Activated CD4-positive, alpha-beta T cell treated with anti-CD3 and anti-CD28 coated beads, Interleukin-10, Interleukin-2, amounts not matched to agents 100 ng/mL and 50 ng/mL, durations not matched to agents 16 hours and 8 hours (primary cell): ENCODE data around the gene POSTN.

Source experiments
- DNase-seq: peaks from one replicate; pipeline ENCODE4 v3.0.0-alpha.2; 2020

Gene POSTN

DNA sequence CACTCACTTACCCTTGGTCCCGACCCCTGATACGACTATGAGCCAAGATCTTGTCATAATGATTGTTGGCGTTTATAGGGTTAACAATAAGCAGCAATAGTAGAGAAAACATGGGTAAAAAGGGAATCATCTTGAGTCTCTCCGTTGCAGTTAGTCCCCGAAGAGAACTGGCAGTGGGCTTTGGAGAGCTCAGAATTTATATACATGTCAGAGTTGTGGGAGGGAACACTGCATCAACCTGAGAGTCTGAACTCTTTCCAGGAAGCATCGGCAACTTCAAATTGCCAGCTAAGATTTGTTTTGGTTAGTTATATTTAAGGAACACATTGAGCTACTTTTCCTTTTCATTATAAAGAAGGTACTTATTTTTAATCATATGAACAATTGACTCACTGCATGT, at the start of gene POSTN:
POSTN (minus strand) TSS at position 172 of the 400 bp plus-strand sequence; CDS start at position 130, 42 bp downstream.
- DNase-seq, result no peak

GRCh38 chr13:37647031-37647650, 48.6 kb upstream of the POSTN start:
- no peak for DNase-seq

DNA sequence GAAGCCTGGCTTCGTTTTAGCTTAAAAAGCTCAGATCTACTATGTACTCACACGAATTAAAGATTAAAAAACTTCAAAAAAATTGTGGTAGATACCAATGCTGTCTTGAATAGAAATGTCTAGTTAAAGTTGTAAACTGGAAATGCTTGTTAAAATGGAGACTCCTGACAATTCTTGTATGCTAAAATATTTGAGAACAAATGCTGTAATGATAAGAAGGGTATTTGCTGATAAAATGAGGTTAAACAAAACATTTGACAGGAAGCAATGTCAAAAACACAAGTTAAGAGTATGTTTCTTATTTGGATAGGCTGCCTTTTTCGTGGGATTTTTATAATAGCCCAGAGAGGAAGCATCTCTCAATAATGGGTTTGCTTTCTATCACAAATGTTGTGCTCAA, 48.0 kb upstream of the POSTN start:
- DNase-seq, result no peak

DNA sequence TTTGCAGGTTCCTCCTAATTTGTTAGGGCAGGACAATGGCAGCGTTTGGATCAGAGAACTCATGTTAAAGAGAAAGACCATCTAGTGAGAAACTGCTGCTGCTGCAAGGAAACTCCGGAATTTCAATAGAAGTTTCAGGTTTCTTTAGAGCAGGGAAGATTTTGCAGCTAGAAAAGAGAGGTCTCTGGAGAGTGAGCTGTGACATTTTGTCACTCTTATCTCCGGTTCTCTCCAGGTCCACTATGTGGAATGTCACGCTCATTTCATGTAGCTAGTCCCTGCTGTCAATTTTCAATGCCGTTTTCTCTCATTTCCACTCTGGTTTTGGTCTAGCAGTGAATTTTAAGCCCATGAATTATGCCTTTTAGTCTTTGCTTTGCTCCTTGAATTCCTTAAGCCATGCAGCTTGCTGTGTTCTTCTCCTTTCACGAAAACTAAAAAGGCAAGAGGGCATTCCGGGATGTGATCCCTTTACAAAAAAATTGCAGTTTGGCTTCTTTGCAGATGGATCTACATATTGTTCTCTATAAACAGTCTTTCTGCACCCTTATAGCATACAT, 46.7 kb upstream of the POSTN start:
- DNase-seq, result no peak

- no peak for DNase-seq
Measured at GRCh38 chr13:37641391-37641790, 42.8 kb upstream of the POSTN start.

DNA sequence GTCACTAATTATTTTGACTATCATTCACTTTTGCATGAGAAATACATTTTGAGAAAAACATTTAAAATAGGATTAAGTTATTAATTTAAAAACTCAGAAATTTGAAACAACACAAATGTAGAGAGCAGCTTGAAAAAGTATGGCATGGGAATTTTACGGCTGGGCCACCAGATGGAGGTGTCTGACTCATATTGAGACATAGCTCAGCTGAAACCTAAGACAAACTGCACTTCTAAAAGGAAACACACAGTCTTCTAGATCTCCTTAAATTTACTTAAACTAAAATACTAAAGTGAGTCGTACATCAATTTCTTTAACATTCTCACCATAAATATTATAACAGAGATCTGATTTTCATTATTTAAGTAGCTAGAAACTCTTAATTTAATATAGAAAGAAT, 41.9 kb upstream of the POSTN start:
- no peak for DNase-seq

GRCh38 chr13:37636701-37637100, 38.1 kb upstream of the POSTN start:
- DNase-seq, result no peak

- DNase-seq, result no peak
Measured at GRCh38 chr13:37632294-37632693, 33.7 kb upstream of the POSTN start.

DNA sequence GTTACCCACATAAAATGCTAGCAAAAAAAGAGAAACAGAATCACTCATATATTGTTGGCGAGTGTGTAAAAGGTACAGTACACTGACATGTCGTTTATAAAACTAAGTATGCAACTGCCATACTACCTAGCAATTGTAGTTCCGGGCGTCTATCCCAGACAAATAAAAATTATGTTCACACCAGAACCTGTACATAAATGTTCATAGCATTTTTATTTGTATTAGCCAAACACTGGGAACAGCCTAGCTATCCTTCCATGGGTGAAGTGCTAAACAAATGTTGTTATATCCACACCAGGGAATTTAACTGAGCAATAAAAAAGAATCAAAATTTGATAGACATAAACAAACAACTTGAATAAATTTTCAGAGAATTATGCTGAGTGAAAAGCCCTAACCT, 28.9 kb upstream of the POSTN start:
- no peak for DNase-seq

GRCh38 chr13:37621811-37622361, 23.3 kb upstream of the POSTN start:
- DNase-seq, result no peak

DNA sequence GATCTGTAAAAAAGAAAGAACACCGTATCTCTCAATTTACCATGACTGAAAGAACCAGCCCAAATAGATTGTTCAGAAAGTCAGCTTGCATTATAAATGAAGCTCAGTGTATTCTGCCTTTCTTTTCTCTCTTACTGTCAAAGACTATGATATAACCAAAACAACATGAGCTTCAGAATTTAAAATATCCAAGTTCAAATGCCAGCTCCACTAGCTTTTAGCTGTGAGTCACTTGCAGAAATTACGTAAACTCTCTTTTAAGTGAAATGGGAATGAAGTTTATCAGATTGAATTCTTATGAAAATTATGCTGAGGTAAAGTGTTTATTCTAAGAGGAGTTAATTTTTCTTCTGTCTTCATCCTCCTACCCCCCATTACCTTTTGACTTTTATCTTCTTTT, 20.0 kb upstream of the POSTN start:
- no peak for DNase-seq

- no peak for DNase-seq
Measured at GRCh38 chr13:37617173-37617572, 18.6 kb upstream of the POSTN start.

GRCh38 chr13:37616131-37616530, 17.6 kb upstream of the POSTN start:
- DNase-seq, result no peak

- no peak for DNase-seq
Measured at GRCh38 chr13:37615276-37615675, 16.7 kb upstream of the POSTN start.

DNA sequence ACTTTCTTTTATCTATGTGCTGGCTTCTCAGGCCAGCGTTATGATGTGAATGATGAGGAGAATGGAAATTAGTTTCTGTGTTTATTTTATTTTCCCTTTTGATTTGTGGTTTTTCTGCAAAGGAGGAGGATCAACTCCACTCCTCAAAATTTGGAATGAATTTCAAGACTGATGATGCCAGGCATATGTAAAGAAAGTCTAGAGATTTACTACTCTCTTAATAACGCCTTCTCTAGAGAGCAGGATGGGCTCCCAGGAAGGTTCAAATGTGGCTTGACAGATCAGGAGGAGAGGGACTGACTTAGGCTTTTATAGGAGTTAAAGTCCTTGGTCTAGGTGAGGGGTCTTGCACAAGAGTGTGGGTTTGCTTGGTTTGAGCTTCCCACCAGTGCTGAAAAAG, 15.1 kb upstream of the POSTN start:
- DNase-seq, result no peak

GRCh38 chr13:37613236-37613635, 14.7 kb upstream of the POSTN start:
- DNase-seq, result no peak

GRCh38 chr13:37608750-37609339, 10.3 kb upstream of the POSTN start:
- no peak for DNase-seq

DNA sequence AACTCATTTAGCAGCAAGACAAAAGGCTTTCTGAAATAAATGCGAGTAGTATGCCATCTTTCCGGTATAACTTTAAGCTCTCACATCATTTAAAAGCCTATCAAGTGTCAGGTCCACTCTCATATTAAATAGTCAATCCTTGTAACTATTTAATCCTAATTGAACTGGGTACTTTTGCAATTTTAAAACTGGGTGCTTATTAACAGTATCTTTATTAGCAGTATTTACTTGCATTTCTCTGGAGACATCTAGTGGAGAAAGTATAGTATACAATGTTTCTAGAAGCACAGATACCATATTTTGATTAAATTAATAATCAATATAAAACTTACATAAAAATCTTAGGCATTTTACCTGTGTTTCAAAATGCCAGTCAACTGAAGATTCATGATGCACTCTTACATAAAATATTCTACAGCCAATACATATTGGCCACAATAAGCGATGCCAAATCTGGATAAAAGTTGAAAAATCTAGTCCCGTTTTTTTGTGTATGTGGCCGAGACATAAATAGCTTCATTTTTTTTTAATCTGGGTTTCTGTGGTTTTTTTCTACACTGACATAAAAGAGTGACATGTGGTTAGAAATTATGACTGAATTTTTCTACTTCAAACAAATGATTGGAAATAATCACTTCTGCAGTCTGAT, 4.3 kb upstream of the POSTN start:
- no peak for DNase-seq

DNA sequence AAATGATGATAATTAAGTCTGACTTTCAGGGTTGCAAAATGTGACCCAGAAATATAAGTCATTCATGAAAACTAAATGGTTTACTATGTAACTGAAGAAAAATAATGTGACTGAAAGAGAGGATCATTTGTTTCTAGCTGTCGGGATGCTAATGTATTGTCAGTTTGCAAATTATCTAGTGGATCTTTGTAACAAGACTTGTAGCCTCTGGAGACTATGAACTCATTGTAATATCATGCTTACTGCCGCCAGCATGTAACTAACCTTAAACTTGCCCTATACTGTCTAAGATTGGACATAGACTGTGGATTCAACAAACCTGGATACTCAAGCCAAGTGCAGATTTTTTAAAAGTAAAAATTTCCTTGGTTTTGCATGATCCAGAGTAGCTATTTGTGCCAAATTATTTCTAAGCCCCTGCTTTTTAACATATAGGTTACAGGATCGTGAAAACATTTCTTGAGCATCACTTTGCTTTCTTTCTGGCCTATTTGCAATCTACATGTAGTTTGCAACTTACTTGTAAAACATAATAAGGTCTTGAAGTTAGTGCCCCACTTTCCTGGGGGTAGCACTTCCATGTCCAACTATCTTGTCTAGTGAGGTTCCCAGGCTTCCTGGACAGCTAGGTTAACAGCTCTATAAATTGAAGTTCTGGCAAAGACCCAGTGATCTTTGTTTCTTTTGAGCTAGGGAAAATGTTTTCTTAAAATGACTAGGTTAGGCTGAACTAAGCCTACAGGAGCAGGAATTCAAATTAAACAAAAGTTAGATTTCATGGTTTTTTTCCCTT, 3.3 kb upstream of the POSTN start:
- no peak for DNase-seq

GRCh38 chr13:37599519-37599918, 951 bp upstream of the POSTN start:
- DNase-seq, result no peak

DNA sequence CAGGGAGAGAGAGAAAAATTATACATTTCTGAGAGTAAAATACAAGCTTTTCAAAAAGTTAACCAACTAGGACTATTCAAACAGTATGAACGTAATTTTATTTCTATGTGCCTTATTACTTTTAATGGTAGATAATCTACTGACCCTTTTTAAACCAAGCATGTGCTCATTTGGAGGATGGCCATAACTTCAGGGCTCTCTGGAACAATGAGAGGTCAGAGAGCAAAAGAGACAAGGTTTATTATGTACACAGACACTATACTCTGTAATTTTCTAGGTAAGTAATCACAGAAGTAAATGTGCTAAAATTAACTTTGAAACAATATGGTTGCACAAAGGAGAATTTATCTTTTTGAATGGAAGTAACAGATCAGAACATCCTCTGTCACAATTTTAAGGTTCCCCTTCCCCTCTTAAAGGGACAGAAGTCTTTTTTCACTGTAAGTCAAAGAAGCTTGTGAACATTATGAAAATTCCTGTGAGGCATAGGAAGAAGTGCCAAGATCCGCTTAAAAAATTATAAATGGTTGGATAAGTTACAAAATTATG, 1.0 kb downstream of the POSTN start:
- no peak for DNase-seq

DNA sequence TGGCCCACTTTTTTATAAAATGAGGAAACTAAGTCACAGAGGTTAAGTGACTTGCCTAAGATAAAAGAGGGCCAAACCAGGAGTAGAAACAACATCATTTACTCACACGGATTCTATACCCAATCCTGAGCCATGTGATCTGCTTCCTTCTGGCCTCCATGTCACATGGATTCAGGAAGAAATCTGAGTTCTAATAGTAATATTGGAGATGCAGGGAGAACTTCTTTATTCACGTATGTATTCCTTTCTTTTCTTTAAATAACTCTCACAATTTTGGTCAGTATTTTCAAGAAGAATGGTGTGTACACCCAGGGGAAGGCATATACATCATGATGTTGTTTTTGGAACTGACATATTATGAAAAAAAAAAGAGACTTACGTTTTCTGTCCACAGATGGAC, 1.8 kb downstream of the POSTN start:
- DNase-seq, result no peak

DNA sequence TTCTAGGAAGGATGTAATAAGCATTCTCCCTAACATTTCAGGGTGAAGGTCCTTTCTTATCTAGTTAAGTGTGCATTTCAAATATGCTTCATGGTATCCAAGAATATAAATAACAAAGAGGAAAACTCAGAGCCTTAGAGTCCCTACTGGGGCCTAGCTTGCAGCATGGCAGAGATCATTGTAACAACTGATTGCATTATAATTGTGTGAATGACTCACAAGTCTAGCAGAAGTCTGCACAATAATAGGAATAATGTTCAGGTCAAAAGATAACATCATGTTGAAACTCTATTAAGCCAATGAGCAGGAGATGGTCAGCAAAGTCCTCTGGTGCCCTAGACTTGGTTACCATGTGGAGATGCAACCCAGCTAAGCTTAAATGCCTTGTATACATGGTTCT, 3.4 kb downstream of the POSTN start:
- DNase-seq, result no peak
